Measurements from ENCODE around the gene CUL4B. TPM values are rescaled to one million over a fixed set of nuclear protein-coding genes. Genes with fewer than 3 reads are reported as not detected.

CUL4B gene
- 99.8 TPM for total RNA-seq (2021; ENCODE audit: unreplicated experiment)
- 30.9 TPM for polyA plus RNA-seq (2012; ENCODE audit: insufficient read length)
- percentile 80 among the genes with signal in this experiment for Bru-seq, nascent RNA
- percentile 83 among the genes with signal in this experiment for BruChase-seq, experiment 1, labeled RNA remaining after a 2-hour chase
- percentile 93 among the genes with signal in this experiment for BruChase-seq, experiment 2, labeled RNA remaining after a 6-hour chase
- long read RNA-seq, full-length matches to known transcripts = 124 of 168 reads
- long read RNA-seq, partial matches to known transcripts = 10 of 168 reads
- long read RNA-seq, other reads (novel, unspliced or antisense) = 34 of 168 reads

- ATAC-seq = peak; percentile 91
- Histone ChIP-seq H3K9me3 (ENCODE audit: control insufficient read depth, insufficient read depth, low read depth, low read length) (no peaks in the 10 kb centered on the region), H3K27me3 (ENCODE audit: control insufficient read depth, insufficient read depth, low read length) (no peaks in the 10 kb centered on the region), H3K4me3 (ENCODE audit: low read depth in 2 of 2, low read length in 2 of 2) (peak within 1 kb of the TSS; percentile 93 to 99), H3K36me3 (ENCODE audit: control insufficient read depth, insufficient read depth, low read length) (peaks cover 5% of the 10 kb centered on the region; the same call in 1 of the 2 replicates), H3K27ac (ENCODE audit: low read length) (peak within 1 kb of the TSS; percentile 98), H3K4me1 (ENCODE audit: control insufficient read depth, insufficient read depth, low read length) (peaks cover 12% of the 10 kb centered on the region; the same call in 1 of the 2 replicates)
- BruUV-seq (replicated peaks) = no TSS peak
- in situ Hi-C loops (cut with HindIII; ENCODE audit: low pct_unique_long_range_greater_than_20kb, low sequenced_read_pairs) (no loop called here), intact Hi-C loops (cut with micrococcal nuclease; ENCODE audit: unreplicated experiment) (no loop called here)
- CTCF ChIA-PET = no interaction called here
- no peak for TF ChIP-seq REST (IDR thresholded peaks at IDR 0.05; ENCODE audit: insufficient read depth in 1 of 2, low read depth in 2 of 2, low read length in 1 of 2)
- peak; percentile 94 for TF ChIP-seq POLR2AphosphoS5 (IDR thresholded peaks at IDR 0.05; ENCODE audit: low read depth, low read length)
- peak; percentile 78; the same call in 1 of the 2 replicates for TF ChIP-seq SIN3A (IDR thresholded peaks at IDR 0.05; ENCODE audit: borderline replicate concordance, insufficient read depth, low read depth, low read length)
- TF ChIP-seq CTCF (IDR thresholded peaks at IDR 0.05) = no peak
- POLR2A ChIA-PET = interaction anchor here (0.6 to 2.2 kb wide), 7 partner anchors 9 to 795 kb away, joined by 3 to 36 read pairs (median 8); partner anchors contain the start of gene MCTS1
- peak; percentile 90 for DNase-seq (ENCODE audit: low read depth, low spot score)
Measured at GRCh38 chrX:120560842-120561633, at the start of gene CUL4B. TSS of gene CUL4B (minus strand) at chrX:120560962. CDS start at chrX:120560638, 324 bp downstream.

- CTCF ChIA-PET = no interaction called here
- in situ Hi-C loops (cut with HindIII; ENCODE audit: low pct_unique_long_range_greater_than_20kb, low sequenced_read_pairs) = no loop called here
- Histone ChIP-seq H3K9me3 (ENCODE audit: control insufficient read depth, insufficient read depth, low read depth, low read length) (no peaks in the 10 kb centered on the region), H3K4me1 (ENCODE audit: control insufficient read depth, insufficient read depth, low read length) (0 out of 2 replicates have a peak, but pooled peaks cover 4% of the 10 kb centered on the region), H3K27ac (ENCODE audit: low read length) (peak overlapping the region; percentile 97), H3K36me3 (ENCODE audit: control insufficient read depth, insufficient read depth, low read length) (peaks cover 5% of the 10 kb centered on the region), H3K27me3 (ENCODE audit: control insufficient read depth, insufficient read depth, low read length) (no peaks in the 10 kb centered on the region), H3K4me3 (ENCODE audit: low read depth in 2 of 2, low read length in 2 of 2) (peak overlapping the region; percentile 93 to 94)
- POLR2A ChIA-PET = interaction anchor here (0.7 to 1.4 kb wide), 2 partner anchors 43 to 120 kb away, joined by 8 to 36 read pairs; partner anchors contain the start of gene CUL4B
- ATAC-seq (peak; percentile 73), DNase-seq (ENCODE audit: low read depth, low spot score) (no peak)
- TSS peak; percentile 84 for BruUV-seq (replicated peaks)
- TF ChIP-seq CTCF (IDR thresholded peaks at IDR 0.05) (no peak), TCF7L2 (IDR thresholded peaks at IDR 0.05; ENCODE audit: low read depth, low read length) (no peak), SIN3A (IDR thresholded peaks at IDR 0.05; ENCODE audit: borderline replicate concordance, insufficient read depth, low read depth, low read length) (0 out of 2 replicates have a peak, but pooled peaks have one; percentile 29), POLR2AphosphoS5 (IDR thresholded peaks at IDR 0.05; ENCODE audit: low read depth, low read length) (no peak; the same call in 1 of the 2 replicates)
- intact Hi-C loops (cut with micrococcal nuclease; ENCODE audit: unreplicated experiment) = no loop called here
Measured at GRCh38 chrX:120604361-120604782, 43.6 kb upstream of the CUL4B start.
